ENCODE measurements around the gene RARA.
A peak's percentile ranks its signal among the peaks of the same experiment; 100 is the strongest.

Gene RARA

GRCh38 chr17:40337351-40337750 lies 28.4 kb downstream of the RARA start:
- Mint-ChIP-seq H3K36me3 (peaks cover 36 to 58% of the 10 kb centered on the region in 2 donors), H3K9me3 (peaks cover 0 to 2% of the 10 kb centered on the region in 2 donors), H3K27me3 (no peaks in the 10 kb centered on the region), H3K4me3 (no peak overlapping the region), H3K4me1 (peaks cover 44 to 85% of the 10 kb centered on the region in 2 donors), H3K27ac (no peak overlapping the region)
- no peak for DNase-seq
- ATAC-seq (replicated peaks): no peak

GRCh38 chr17:40338058-40338457 lies 29.1 kb downstream of the RARA start:
- H3K36me3 Mint-ChIP-seq: peaks cover 32 to 57% of the 10 kb centered on the region in 2 donors
- H3K4me1 Mint-ChIP-seq: peaks cover 45 to 86% of the 10 kb centered on the region in 2 donors
- no peaks in the 10 kb centered on the region for H3K27me3 Mint-ChIP-seq
- peak in 1 of 2 donors; percentile 18 for ATAC-seq (replicated peaks)
- DNase-seq: no peak
- H3K4me3 Mint-ChIP-seq: no peak overlapping the region
- H3K9me3 Mint-ChIP-seq: peaks cover 0 to 2% of the 10 kb centered on the region in 2 donors
- H3K27ac Mint-ChIP-seq: no peak overlapping the region

GRCh38 chr17:40338941-40339649 lies 30.1 kb downstream of the RARA start:
- H3K27me3 Mint-ChIP-seq: no peaks in the 10 kb centered on the region
- H3K4me1 Mint-ChIP-seq: peaks cover 54 to 88% of the 10 kb centered on the region in 2 donors
- H3K4me3 Mint-ChIP-seq: peak overlapping the region in 1 of 2 donors; percentile 3
- peaks cover 27 to 49% of the 10 kb centered on the region in 2 donors for H3K36me3 Mint-ChIP-seq
- H3K9me3 Mint-ChIP-seq: peaks cover 0 to 2% of the 10 kb centered on the region in 2 donors
- H3K27ac Mint-ChIP-seq: peak overlapping the region; percentile 27
- no peak for DNase-seq
- no peak for ATAC-seq (replicated peaks)

GRCh38 chr17:40340327-40340726 lies 31.3 kb downstream of the RARA start:
- DNase-seq (no peak), ATAC-seq (replicated peaks) (no peak)
- H3K4me3 Mint-ChIP-seq: no peak overlapping the region
- H3K27ac Mint-ChIP-seq: no peak overlapping the region
- H3K27me3 Mint-ChIP-seq: no peaks in the 10 kb centered on the region
- H3K4me1 Mint-ChIP-seq: peaks cover 54 to 88% of the 10 kb centered on the region in 2 donors
- peaks cover 0 to 2% of the 10 kb centered on the region in 2 donors for H3K9me3 Mint-ChIP-seq
- H3K36me3 Mint-ChIP-seq: peaks cover 23 to 44% of the 10 kb centered on the region in 2 donors

- peaks cover 0 to 2% of the 10 kb centered on the region in 2 donors for H3K9me3 Mint-ChIP-seq
- peaks cover 23 to 44% of the 10 kb centered on the region in 2 donors for H3K36me3 Mint-ChIP-seq
- H3K27me3 Mint-ChIP-seq: no peaks in the 10 kb centered on the region
- peak overlapping the region; percentile 89 for H3K27ac Mint-ChIP-seq
- H3K4me3 Mint-ChIP-seq: peak overlapping the region; percentile 78 to 80
- peaks cover 62 to 95% of the 10 kb centered on the region in 2 donors for H3K4me1 Mint-ChIP-seq
- DNase-seq (peak; percentile 78), ATAC-seq (replicated peaks) (peak; percentile 85)
Measured at GRCh38 chr17:40340880-40341807, 32.2 kb downstream of the RARA start.

GRCh38 chr17:40341808-40342503 lies 33.0 kb downstream of the RARA start:
- H3K36me3 Mint-ChIP-seq: peaks cover 24 to 44% of the 10 kb centered on the region in 2 donors
- H3K27me3 Mint-ChIP-seq: no peaks in the 10 kb centered on the region
- H3K4me3 Mint-ChIP-seq: peak overlapping the region; percentile 78 to 80
- ATAC-seq (replicated peaks): no peak
- H3K27ac Mint-ChIP-seq: peak overlapping the region; percentile 91
- peaks cover 67 to 98% of the 10 kb centered on the region in 2 donors for H3K4me1 Mint-ChIP-seq
- peaks cover 0 to 2% of the 10 kb centered on the region in 2 donors for H3K9me3 Mint-ChIP-seq
- DNase-seq: no peak

- DNase-seq: no peak
- Mint-ChIP-seq H3K9me3 (peaks cover 0 to 2% of the 10 kb centered on the region in 2 donors), H3K27me3 (no peaks in the 10 kb centered on the region), H3K4me3 (peak overlapping the region; percentile 78), H3K36me3 (peaks cover 23 to 38% of the 10 kb centered on the region in 2 donors), H3K4me1 (peaks cover 72 to 98% of the 10 kb centered on the region in 2 donors), H3K27ac (peak overlapping the region; percentile 91)
- ATAC-seq (replicated peaks): no peak
Measured at GRCh38 chr17:40342504-40343218, 33.7 kb downstream of the RARA start.

GRCh38 chr17:40343219-40344119 lies 34.5 kb downstream of the RARA start:
- ATAC-seq (replicated peaks) (peak; percentile 19 to 20), DNase-seq (no peak)
- peak overlapping the region; percentile 91 for H3K27ac Mint-ChIP-seq
- peaks cover 17 to 34% of the 10 kb centered on the region in 2 donors for H3K36me3 Mint-ChIP-seq
- no peaks in the 10 kb centered on the region for H3K9me3 Mint-ChIP-seq
- no peaks in the 10 kb centered on the region for H3K27me3 Mint-ChIP-seq
- H3K4me1 Mint-ChIP-seq: peaks cover 71 to 97% of the 10 kb centered on the region in 2 donors
- peak overlapping the region; percentile 78 for H3K4me3 Mint-ChIP-seq

- peaks cover 69 to 99% of the 10 kb centered on the region in 2 donors for H3K4me1 Mint-ChIP-seq
- no peaks in the 10 kb centered on the region for H3K27me3 Mint-ChIP-seq
- DNase-seq (no peak), ATAC-seq (replicated peaks) (no peak)
- peak overlapping the region; percentile 57 for H3K27ac Mint-ChIP-seq
- peaks cover 19 to 40% of the 10 kb centered on the region in 2 donors for H3K36me3 Mint-ChIP-seq
- no peaks in the 10 kb centered on the region for H3K9me3 Mint-ChIP-seq
- peak overlapping the region; percentile 73 to 78 for H3K4me3 Mint-ChIP-seq
Measured at GRCh38 chr17:40344421-40345160, 35.6 kb downstream of the RARA start.

GRCh38 chr17:40345161-40345993 lies 36.4 kb downstream of the RARA start:
- Mint-ChIP-seq H3K27ac (peak overlapping the region; percentile 57), H3K4me1 (peaks cover 68 to 99% of the 10 kb centered on the region in 2 donors), H3K36me3 (peaks cover 19 to 40% of the 10 kb centered on the region in 2 donors), H3K4me3 (peak overlapping the region; percentile 73 to 78), H3K27me3 (no peaks in the 10 kb centered on the region), H3K9me3 (no peaks in the 10 kb centered on the region)
- DNase-seq (no peak), ATAC-seq (replicated peaks) (no peak)

- Mint-ChIP-seq H3K27ac (peak overlapping the region; percentile 83), H3K9me3 (no peaks in the 10 kb centered on the region), H3K4me1 (peaks cover 64 to 99% of the 10 kb centered on the region in 2 donors), H3K4me3 (peak overlapping the region; percentile 29 to 78), H3K27me3 (no peaks in the 10 kb centered on the region), H3K36me3 (peaks cover 18 to 38% of the 10 kb centered on the region in 2 donors)
- DNase-seq (no peak), ATAC-seq (replicated peaks) (no peak)
Measured at GRCh38 chr17:40345994-40346764, 37.2 kb downstream of the RARA start.

Data from stimulated activated naive B cell treated with anti-CD40 and anti-IgM and Interleukin-4, amounts not matched to agents 10 μg/mL and 1 μg/mL and 100 μg/mL, for 72 hours (primary cell).